Astrocyte (in vitro differentiated cells and primary cell): Measurements from ENCODE around the gene CCNB2. TPM values are rescaled to one million over a fixed set of nuclear protein-coding genes. Genes with fewer than 3 reads are reported as not detected.

Experiments
- DNase-seq: peaks from one replicate; pipeline ENCODE4 v3.0.0-alpha.2; 2010; ENCODE audit warnings: low read depth
- FAIRE-seq: peaks from 2 replicates; lab custom pipeline; 2011; peaks lifted over from hg19 to GRCh38; lab: Jason Lieb, UNC
- H2AFZ ChIP-seq: 2 replicates; pipeline ENCODE4 v1.6.0; 2012; ENCODE audit warnings: low read depth, low read length, inconsistent platforms
- H3K27ac ChIP-seq: 2 replicates; pipeline ENCODE4 v1.5.1; 2011; ENCODE audit warnings: low read depth, low read length, inconsistent platforms
- H3K27me3 ChIP-seq: 2 replicates; pipeline ENCODE4 v1.6.0; 2011; ENCODE audit warnings: low read length, inconsistent platforms; ENCODE audit not compliant: insufficient read depth
- H3K36me3 ChIP-seq: 2 replicates; pipeline ENCODE4 v1.5.1; 2011; ENCODE audit warnings: low read length, inconsistent platforms; ENCODE audit not compliant: insufficient read depth
- H3K4me1 ChIP-seq: 2 replicates; pipeline ENCODE4 v1.5.1; 2011; ENCODE audit warnings: low read length, inconsistent platforms; ENCODE audit not compliant: insufficient read depth
- H3K4me2 ChIP-seq: 2 replicates; pipeline ENCODE4 v1.6.0; 2012; ENCODE audit warnings: low read length, inconsistent platforms
- H3K4me3 ChIP-seq: 2 replicates; pipeline ENCODE4 v1.5.1; 2011; ENCODE audit warnings: low read depth, mild to moderate bottlenecking, low read length, inconsistent platforms; ENCODE audit not compliant: insufficient read depth
- H3K79me2 ChIP-seq: 2 replicates; pipeline ENCODE4 v1.6.0; 2012; ENCODE audit warnings: mild to moderate bottlenecking, low read length, inconsistent platforms; ENCODE audit not compliant: insufficient read depth
- H3K9ac ChIP-seq: 2 replicates; pipeline ENCODE4 v1.6.0; 2012; ENCODE audit warnings: mild to moderate bottlenecking, low read length, inconsistent platforms
- H3K9me3 ChIP-seq: 2 replicates; pipeline ENCODE4 v1.5.1; 2012; ENCODE audit warnings: low read depth, mild to moderate bottlenecking, low read length, inconsistent platforms; ENCODE audit not compliant: insufficient read depth
- H4K20me1 ChIP-seq: 2 replicates; pipeline ENCODE4 v1.6.0; 2012; ENCODE audit warnings: low read length, inconsistent platforms; ENCODE audit not compliant: insufficient read depth
- H3K27ac Mint-ChIP-seq: one replicate; pipeline ENCODE4 v1.8.0; 2021; ENCODE audit warnings: mild to moderate bottlenecking, mixed read lengths; ENCODE audit not compliant: unreplicated experiment
- H3K27me3 Mint-ChIP-seq: one replicate; pipeline ENCODE4 v1.8.0; 2021; ENCODE audit warnings: low read depth, mixed read lengths; ENCODE audit not compliant: unreplicated experiment
- H3K36me3 Mint-ChIP-seq: one replicate; pipeline ENCODE4 v1.8.0; 2021; ENCODE audit warnings: low read depth, mixed read lengths; ENCODE audit not compliant: unreplicated experiment
- H3K4me1 Mint-ChIP-seq: one replicate; pipeline ENCODE4 v1.8.0; 2021; ENCODE audit warnings: low read depth, mixed read lengths; ENCODE audit not compliant: unreplicated experiment
- H3K4me3 Mint-ChIP-seq: one replicate; pipeline ENCODE4 v1.8.0; 2021; ENCODE audit warnings: mild to moderate bottlenecking, moderate library complexity, mixed read lengths; ENCODE audit not compliant: unreplicated experiment
- H3K9me3 Mint-ChIP-seq: one replicate; pipeline ENCODE4 v1.8.0; 2021; ENCODE audit warnings: mild to moderate bottlenecking, mixed read lengths; ENCODE audit not compliant: unreplicated experiment
- EZH2 ChIP-seq: IDR thresholded peaks from 2 replicates; pipeline ENCODE4 v1.6.1; 2012; ENCODE audit warnings: mild to moderate bottlenecking, low read length, inconsistent platforms; ENCODE audit not compliant: insufficient read depth
- total RNA-seq: library from RNA; stranded (reverse); gene quantifications from 2 replicates; pipeline ENCODE4 v1.2.1, GENCODE V29; 2021
- TF ChIP-seq, protein P1 (sequence below): IDR thresholded peaks from 2 replicates; pipeline ENCODE4 v1.5.1; 2011; ENCODE audit warnings: low read depth, mild to moderate bottlenecking, inconsistent platforms, low read length, moderate library complexity; ENCODE audit not compliant: insufficient read depth

The CCNB2 gene
- total RNA-seq, 1 donor from 2014 or later = 7.9 TPM

DNA sequence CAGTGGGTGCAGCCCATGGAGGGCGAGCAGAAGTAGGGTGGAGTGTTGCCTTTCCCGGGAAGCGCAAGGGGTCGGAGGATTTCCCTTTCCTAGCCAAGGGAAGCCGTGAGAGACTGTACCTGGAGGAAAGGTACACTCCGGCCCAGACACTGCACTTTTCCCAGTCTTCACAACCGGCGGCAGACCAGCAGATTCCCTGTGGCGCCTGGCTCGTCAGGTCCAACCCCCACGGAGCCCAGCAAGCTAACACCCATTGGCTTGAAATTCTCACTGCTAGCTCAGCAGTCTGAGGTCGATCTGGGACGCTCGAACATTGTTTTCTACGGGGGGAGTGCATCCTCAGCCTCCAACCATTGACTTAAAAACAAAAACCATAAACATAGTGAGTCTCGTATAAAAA lies 26.5 kb downstream of the CCNB2 start:
- Histone ChIP-seq H3K4me3 (no peak overlapping the region), H3K27ac (no peak overlapping the region), H3K9me3 (peaks cover 3% of the 10 kb centered on the region), H3K27me3 (no peaks in the 10 kb centered on the region), H3K4me1 (no peaks in the 10 kb centered on the region), H3K36me3 (peaks cover 35% of the 10 kb centered on the region), H3K4me2 (no peak overlapping the region), H2AFZ (no peak overlapping the region), H3K79me2 (peaks cover 33% of the 10 kb centered on the region), H4K20me1 (peaks cover 12% of the 10 kb centered on the region), H3K9ac (no peak overlapping the region)
- H3K4me3 Mint-ChIP-seq = no peak overlapping the region
- TF ChIP-seq, protein P1, sequence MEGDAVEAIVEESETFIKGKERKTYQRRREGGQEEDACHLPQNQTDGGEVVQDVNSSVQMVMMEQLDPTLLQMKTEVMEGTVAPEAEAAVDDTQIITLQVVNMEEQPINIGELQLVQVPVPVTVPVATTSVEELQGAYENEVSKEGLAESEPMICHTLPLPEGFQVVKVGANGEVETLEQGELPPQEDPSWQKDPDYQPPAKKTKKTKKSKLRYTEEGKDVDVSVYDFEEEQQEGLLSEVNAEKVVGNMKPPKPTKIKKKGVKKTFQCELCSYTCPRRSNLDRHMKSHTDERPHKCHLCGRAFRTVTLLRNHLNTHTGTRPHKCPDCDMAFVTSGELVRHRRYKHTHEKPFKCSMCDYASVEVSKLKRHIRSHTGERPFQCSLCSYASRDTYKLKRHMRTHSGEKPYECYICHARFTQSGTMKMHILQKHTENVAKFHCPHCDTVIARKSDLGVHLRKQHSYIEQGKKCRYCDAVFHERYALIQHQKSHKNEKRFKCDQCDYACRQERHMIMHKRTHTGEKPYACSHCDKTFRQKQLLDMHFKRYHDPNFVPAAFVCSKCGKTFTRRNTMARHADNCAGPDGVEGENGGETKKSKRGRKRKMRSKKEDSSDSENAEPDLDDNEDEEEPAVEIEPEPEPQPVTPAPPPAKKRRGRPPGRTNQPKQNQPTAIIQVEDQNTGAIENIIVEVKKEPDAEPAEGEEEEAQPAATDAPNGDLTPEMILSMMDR = no peak
- TF ChIP-seq EZH2 = no peak
- H3K27ac Mint-ChIP-seq = no peak overlapping the region
- H3K36me3 Mint-ChIP-seq = peaks cover 53% of the 10 kb centered on the region
- FAIRE-seq (no peak), DNase-seq (no peak)
- H3K4me1 Mint-ChIP-seq = no peaks in the 10 kb centered on the region
- H3K9me3 Mint-ChIP-seq = peaks cover 24% of the 10 kb centered on the region
- H3K27me3 Mint-ChIP-seq = no peaks in the 10 kb centered on the region

DNA sequence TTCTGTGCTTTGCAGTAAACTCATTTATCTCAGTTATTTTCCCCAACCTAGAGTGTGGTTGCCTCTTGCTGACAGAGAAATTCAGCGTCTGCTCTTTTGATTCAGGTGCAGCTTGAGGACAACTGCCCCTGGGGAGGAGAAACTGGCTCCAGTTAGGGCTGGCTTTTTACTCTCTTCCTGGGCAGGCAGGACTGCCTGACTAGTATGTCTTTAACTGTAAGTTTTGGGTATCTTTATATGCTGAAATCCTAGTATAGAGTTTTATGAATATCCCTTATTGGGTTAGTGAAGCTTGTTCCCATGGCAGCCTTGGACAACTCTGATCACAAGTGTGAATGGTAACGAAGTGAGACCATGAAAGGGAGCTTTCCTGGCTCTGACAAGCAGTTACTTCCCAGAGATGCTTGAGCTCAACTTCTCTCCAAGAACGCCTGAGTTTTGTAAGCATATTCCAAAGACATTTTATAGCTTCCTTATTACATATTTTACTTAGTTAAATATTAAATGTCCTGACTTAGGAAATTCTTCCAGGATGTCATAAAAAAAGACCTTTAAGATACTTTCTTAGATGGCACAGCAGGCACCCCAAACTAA lies 27.1 kb downstream of the CCNB2 start:
- Mint-ChIP-seq H3K4me1 (no peaks in the 10 kb centered on the region), H3K4me3 (no peak overlapping the region), H3K27ac (no peak overlapping the region), H3K9me3 (peaks cover 24% of the 10 kb centered on the region), H3K27me3 (no peaks in the 10 kb centered on the region), H3K36me3 (peaks cover 58% of the 10 kb centered on the region)
- TF ChIP-seq, protein P1 = no peak
- TF ChIP-seq EZH2 = no peak
- H3K27me3 ChIP-seq = no peaks in the 10 kb centered on the region
- no peaks in the 10 kb centered on the region for H3K4me1 ChIP-seq
- peaks cover 33% of the 10 kb centered on the region for H3K79me2 ChIP-seq
- H4K20me1 ChIP-seq = peaks cover 13% of the 10 kb centered on the region
- H3K27ac ChIP-seq = no peak overlapping the region
- H3K4me2 ChIP-seq = no peak overlapping the region
- no peak for DNase-seq
- H3K9me3 ChIP-seq = peaks cover 3% of the 10 kb centered on the region
- no peak overlapping the region for H3K9ac ChIP-seq
- no peak for FAIRE-seq
- H2AFZ ChIP-seq = no peak overlapping the region
- H3K36me3 ChIP-seq = peaks cover 40% of the 10 kb centered on the region
- no peak overlapping the region for H3K4me3 ChIP-seq

DNA sequence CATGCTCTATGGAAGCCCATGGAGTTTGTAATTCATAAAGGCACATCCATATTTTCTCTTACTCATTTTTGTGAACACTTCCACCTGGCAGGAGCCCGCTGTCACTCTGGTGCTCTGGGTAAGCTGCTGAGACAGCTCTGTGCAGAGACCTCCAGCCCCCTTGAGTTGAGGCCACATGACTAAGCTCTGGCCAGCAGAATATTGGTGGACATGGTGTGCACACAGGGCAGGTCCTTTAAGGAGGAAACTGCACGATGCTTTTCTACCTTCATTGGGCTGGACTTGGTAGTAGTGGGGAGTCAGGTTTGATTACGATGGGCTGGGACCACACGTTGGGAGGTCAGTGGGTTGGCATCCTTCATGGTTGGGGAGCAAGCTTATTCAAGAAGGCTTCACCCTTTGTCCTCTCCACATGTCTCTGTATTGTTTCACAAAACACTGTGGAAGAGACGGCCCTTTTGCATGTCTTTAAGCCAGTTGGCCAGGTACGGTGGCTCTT lies 29.0 kb downstream of the CCNB2 start:
- Mint-ChIP-seq H3K9me3 (peaks cover 15% of the 10 kb centered on the region), H3K36me3 (peaks cover 58% of the 10 kb centered on the region), H3K4me3 (no peak overlapping the region), H3K4me1 (no peaks in the 10 kb centered on the region), H3K27ac (no peak overlapping the region), H3K27me3 (no peaks in the 10 kb centered on the region)
- Histone ChIP-seq H3K36me3 (peaks cover 54% of the 10 kb centered on the region), H4K20me1 (peaks cover 23% of the 10 kb centered on the region), H3K9ac (no peak overlapping the region), H3K4me2 (no peak overlapping the region), H3K27me3 (no peaks in the 10 kb centered on the region), H2AFZ (no peak overlapping the region), H3K4me3 (no peak overlapping the region), H3K27ac (no peak overlapping the region), H3K79me2 (peaks cover 31% of the 10 kb centered on the region), H3K4me1 (no peaks in the 10 kb centered on the region), H3K9me3 (peaks cover 3% of the 10 kb centered on the region)
- DNase-seq (no peak), FAIRE-seq (no peak)
- TF ChIP-seq, protein P1 = no peak
- no peak for TF ChIP-seq EZH2
